Sigmoid colon (tissue), 7 donors: ENCODE data around the gene SLC25A30. TPM values are rescaled to one million over a fixed set of nuclear protein-coding genes. Genes with fewer than 3 reads are reported as not detected.

Source experiments
- DNase-seq: peaks from one replicate; pipeline ENCODE4 v3.0.0-alpha.2; 2019
- H3K27ac ChIP-seq, 4 donors: fragments of 200-600 bp; sonication (generic); one replicate each; pipeline ENCODE4 v1.5.1; 2016 to 2019; ENCODE audit warnings: mild to moderate bottlenecking in 1 of 4
- H3K27me3 ChIP-seq, 3 donors: fragments of 200-600 bp; sonication (generic); one replicate each; pipeline ENCODE4 v1.5.1; 2019; ENCODE audit warnings: mild to moderate bottlenecking in 1 of 3
- H3K36me3 ChIP-seq, 4 donors: fragments of 200-600 bp; sonication (generic); one replicate each; pipeline ENCODE4 v1.5.1; 2016 to 2019
- H3K4me1 ChIP-seq, 4 donors: fragments of 200-600 bp; sonication (generic); one replicate each; pipeline ENCODE4 v1.5.1; 2017 to 2019
- H3K4me3 ChIP-seq, 4 donors: fragments of 200-600 bp; sonication (generic); one replicate each; pipeline ENCODE4 v1.5.1; 2017 to 2019; ENCODE audit warnings: mild to moderate bottlenecking in 2 of 4, moderate library complexity in 1 of 4
- H3K9me3 ChIP-seq, 4 donors: fragments of 200-600 bp in 3 of 4; sonication (generic) in 3 of 4; one replicate each; pipeline versions ENCODE4 v1.5.1 to v1.6.1; 2013 to 2019
- CTCF ChIP-seq, 4 experiments: fragments of 450-650 bp in 3 of 4; fragments of 200-600 bp in 1 of 4; IDR thresholded peaks; one replicate each; pipeline ENCODE4 v1.5.1; 2016 to 2019; ENCODE audit warnings: antibody characterized with exemption in 4 of 4, mild to moderate bottlenecking in 3 of 4, moderate library complexity in 2 of 4
- EP300 ChIP-seq, 4 donors: sonication (generic); formaldehyde crosslinking; IDR thresholded peaks; one replicate each; pipeline ENCODE4 v1.6.1; 2017; ENCODE audit warnings: antibody characterized with exemption in 4 of 4
- POLR2A ChIP-seq, 2 donors: fragments of 450-650 bp; IDR thresholded peaks; one replicate each; pipeline ENCODE4 v1.6.1; 2016; ENCODE audit warnings: antibody characterized with exemption in 2 of 2, mild to moderate bottlenecking in 2 of 2, moderate library complexity in 2 of 2
- POLR2AphosphoS5 ChIP-seq, 4 donors: sonication (generic); formaldehyde crosslinking; IDR thresholded peaks; one replicate each; pipeline ENCODE4 v1.6.1; 2017; ENCODE audit warnings: antibody characterized with exemption in 4 of 4
- WGBS, 2 donors: extraction: QIAGEN DNeasy Blood & Tissue Kit; methylation state at CpG; one replicate each; pipeline ENCODE4 v1.1.7; 2013; 5-methylcytosine and 5-hydroxymethylcytosine counted together
- intact Hi-C: fragments of 100-400 bp; cut with DNase I; formaldehyde crosslinking; loops from one replicate; pipeline ENCODE4 v1.15.1; 2023
- polyA plus RNA-seq, 3 donors: library from polyadenylated mRNA; stranded (reverse); fragments of 200-250 nt; gene quantifications; one replicate each; pipeline ENCODE4 v1.2.3, GENCODE V29; 2013
- total RNA-seq, 4 donors: library from RNA; depleted of rRNA; stranded (reverse); fragments of >200 nt; gene quantifications; one replicate each; pipeline ENCODE4 v1.1.0, GENCODE V29; 2016
- donor health status: healthy with polysubstance abuse.
- donor health status: Bipolar disorder and iron deficiency.
- donor health status: healthy.

The SLC25A30 gene
- total and polyA plus RNA-seq, 7 donors, result 5.8 to 15.9 (median 9.1) TPM

GRCh38 chr13:45374917-45375316 lies 43.3 kb downstream of the SLC25A30 start:
- TF ChIP-seq POLR2AphosphoS5 (IDR thresholded peaks at IDR 0.05) (no peak), EP300 (IDR thresholded peaks at IDR 0.05) (no peak), POLR2A (IDR thresholded peaks at IDR 0.05) (no peak), CTCF (IDR thresholded peaks at IDR 0.05) (no peak)
- WGBS, 2 donors, result 95 to 98% methylated on average over 3 of the region's 3 CpGs
- Histone ChIP-seq H3K4me1 (peaks cover 0 to 11% (median 10%) of the 10 kb centered on the region in 4 donors), H3K27ac (no peak overlapping the region), H3K9me3 (no peaks in the 10 kb centered on the region), H3K4me3 (no peak overlapping the region), H3K36me3 (peaks cover 0 to 4% (median 1%) of the 10 kb centered on the region in 4 donors), H3K27me3 (no peaks in the 10 kb centered on the region)
- no peak for DNase-seq
- intact Hi-C loops, result loop anchor here (5.0 kb wide), 1 partner anchor 42 kb away; the partner anchor contains the start of gene SLC25A30

GRCh38 chr13:45373162-45373547 lies 45.0 kb downstream of the SLC25A30 start:
- Histone ChIP-seq H3K4me1 (peaks cover 0 to 11% (median 10%) of the 10 kb centered on the region in 4 donors), H3K9me3 (no peaks in the 10 kb centered on the region), H3K4me3 (no peak overlapping the region), H3K27ac (no peak overlapping the region), H3K36me3 (peaks cover 0 to 8% (median 2%) of the 10 kb centered on the region in 4 donors), H3K27me3 (no peaks in the 10 kb centered on the region)
- intact Hi-C loops, result loop anchor here (5.0 kb wide), 1 partner anchor 44 kb away; the partner anchor contains the start of gene SLC25A30
- TF ChIP-seq CTCF (IDR thresholded peaks at IDR 0.05) (no peak), POLR2AphosphoS5 (IDR thresholded peaks at IDR 0.05) (no peak)
- no peak for DNase-seq
- WGBS, 2 donors, result 23 to 65% methylated on average over 5 of the region's 5 CpGs

GRCh38 chr13:45372189-45373161 lies 45.7 kb downstream of the SLC25A30 start:
- DNase-seq, result no peak
- no peak for TF ChIP-seq POLR2AphosphoS5 (IDR thresholded peaks at IDR 0.05)
- no peak for TF ChIP-seq EP300 (IDR thresholded peaks at IDR 0.05)
- TF ChIP-seq POLR2A (IDR thresholded peaks at IDR 0.05), result no peak
- TF ChIP-seq CTCF (IDR thresholded peaks at IDR 0.05), result no peak
- H3K4me3 ChIP-seq, result no peak overlapping the region
- no peaks in the 10 kb centered on the region for H3K9me3 ChIP-seq
- no peak overlapping the region for H3K27ac ChIP-seq
- H3K36me3 ChIP-seq, result peaks cover 0 to 8% (median 2%) of the 10 kb centered on the region in 4 donors
- 83 to 89% methylated on average over 24 of the region's 24 CpGs for WGBS, 2 donors
- intact Hi-C loops, result loop anchor here (5.0 kb wide), 1 partner anchor 45 kb away; the partner anchor contains the start of gene SLC25A30
- H3K4me1 ChIP-seq, result peaks cover 0 to 11% (median 10%) of the 10 kb centered on the region in 4 donors
- H3K27me3 ChIP-seq, result no peaks in the 10 kb centered on the region

- Histone ChIP-seq H3K9me3 (no peaks in the 10 kb centered on the region), H3K27ac (peak overlapping the region in 2 of 4 donors; percentile 3 to 49), H3K4me1 (peaks cover 0 to 11% (median 10%) of the 10 kb centered on the region in 4 donors), H3K36me3 (peaks cover 0 to 8% (median 2%) of the 10 kb centered on the region in 4 donors), H3K27me3 (no peaks in the 10 kb centered on the region), H3K4me3 (peak overlapping the region in 2 of 4 donors; percentile 13 to 36)
- DNase-seq, result peak; percentile 85
- peak; percentile 79 to 93 (median 90) for TF ChIP-seq CTCF (IDR thresholded peaks at IDR 0.05)
- no peak for TF ChIP-seq POLR2A (IDR thresholded peaks at IDR 0.05)
- TF ChIP-seq EP300 (IDR thresholded peaks at IDR 0.05), result no peak
- peak in 2 of 4 donors; percentile 5 to 44 for TF ChIP-seq POLR2AphosphoS5 (IDR thresholded peaks at IDR 0.05)
- WGBS, 2 donors, result 22 to 26% methylated on average over 30 of the region's 30 CpGs
- intact Hi-C loops, result loop anchor here (2.0 to 5.0 kb wide), 2 partner anchors 46 to 94 kb away; partner anchors contain the start of genes COG3 and SLC25A30
Observed at GRCh38 chr13:45370922-45371406, 47.2 kb downstream of the SLC25A30 start.
